H1 (cell line): Measurements from ENCODE around the gene DCAF8. TPM values are rescaled to one million over a fixed set of nuclear protein-coding genes. Genes with fewer than 3 reads are reported as not detected.

ENCODE experiments used
- CTCF ChIA-PET: fragments of 300-600 bp; sonication (Branson Sonifier 250); formaldehyde crosslinking; loops from one replicate; lab custom pipeline; 2021; ENCODE audit not compliant: partially characterized antibody; lab: Charles Lee
- POLR2A ChIA-PET: fragments of 300-600 bp; sonication (Branson Sonifier 250); formaldehyde crosslinking; loops from one replicate; lab custom pipeline; 2021; ENCODE audit warnings: inconsistent platforms; ENCODE audit not compliant: partially characterized antibody; lab: Charles Lee
- DNase-seq, 2 experiments: peaks; one replicate each; pipeline versions ENCODE4 v3.0.0 to v3.0.0-alpha.2; 2010 to 2022; ENCODE audit warnings: low spot score in 2 of 2, low read depth in 1 of 2, mixed read lengths in 1 of 2
- FAIRE-seq: peaks from 2 replicates; lab custom pipeline; 2011; peaks lifted over from hg19 to GRCh38; lab: Jason Lieb, UNC
- H2AFZ ChIP-seq: 2 replicates; pipeline ENCODE4 v1.8.1; 2012; ENCODE audit warnings: low read length, inconsistent platforms
- H2AK5ac ChIP-seq: 2 replicates; pipeline ENCODE4 v1.6.1; 2013; ENCODE audit warnings: low read depth, low read length
- H2BK120ac ChIP-seq: replicated peaks from 2 replicates; pipeline ENCODE3; 2013; ENCODE audit warnings: low read depth, low read length, inconsistent platforms
- H2BK12ac ChIP-seq: 2 replicates; pipeline ENCODE4 v1.6.1; 2013; ENCODE audit warnings: low read depth, low read length
- H2BK15ac ChIP-seq: 2 replicates; pipeline ENCODE4 v1.6.1; 2013; ENCODE audit warnings: low read length
- H2BK20ac ChIP-seq: 2 replicates; pipeline ENCODE4 v1.6.1; 2013; ENCODE audit warnings: low read length
- H2BK5ac ChIP-seq: 2 replicates; pipeline ENCODE4 v1.6.1; 2013; ENCODE audit warnings: low read depth, low read length
- H3K14ac ChIP-seq: 2 replicates; pipeline ENCODE4 v1.6.1; 2013; ENCODE audit warnings: inconsistent platforms; ENCODE audit not compliant: insufficient read length
- H3K18ac ChIP-seq: 2 replicates; pipeline ENCODE4 v1.6.1; 2013; ENCODE audit warnings: low read length; ENCODE audit errors: extremely low read depth
- H3K23ac ChIP-seq: 2 replicates; pipeline ENCODE4 v1.6.1; 2013; ENCODE audit warnings: inconsistent platforms; ENCODE audit not compliant: insufficient read length
- H3K23me2 ChIP-seq: 2 replicates; pipeline ENCODE4 v1.6.1; 2013; ENCODE audit warnings: low read depth, low read length
- H3K27ac ChIP-seq: 2 replicates; pipeline ENCODE4 v1.6.1; 2011; ENCODE audit warnings: low read depth, low read length, inconsistent platforms
- H3K27me3 ChIP-seq, 4 experiments: replicated peaks in 1 of 4; 1 replicate in 1 of 4; 2 replicates in 3 of 4; pipeline versions ENCODE4 v1.6.1 to v1.8.1; 2011 to 2013; ENCODE audit warnings: low read length in 3 of 4, mild to moderate bottlenecking in 3 of 4, inconsistent platforms in 2 of 4, mixed read lengths in 2 of 4, moderate library complexity in 1 of 4; ENCODE audit not compliant: control insufficient read depth in 3 of 4, insufficient read depth in 3 of 4; ENCODE audit errors: extremely low read depth in 1 of 4
- H3K36me3 ChIP-seq, 4 experiments: 2 replicates each; pipeline versions ENCODE4 v1.6.1 to v1.8.1; 2011 to 2013; ENCODE audit warnings: mild to moderate bottlenecking in 4 of 4, low read length in 3 of 4, moderate library complexity in 2 of 4, control low read depth in 1 of 4, inconsistent platforms in 1 of 4; ENCODE audit not compliant: insufficient read depth in 4 of 4, control insufficient read depth in 2 of 4
- H3K4ac ChIP-seq: replicated peaks from 2 replicates; pipeline ENCODE3; 2013; ENCODE audit warnings: low read length, low read depth, mixed read lengths, inconsistent platforms; ENCODE audit not compliant: insufficient read length
- H3K4me1 ChIP-seq, 4 experiments: replicated peaks in 1 of 4; 1 replicate in 1 of 4; 2 replicates in 3 of 4; pipeline versions ENCODE4 v1.6.1 to v1.8.1; 2011 to 2013; ENCODE audit warnings: low read length in 3 of 4, inconsistent platforms in 2 of 4, mixed read lengths in 1 of 4; ENCODE audit not compliant: insufficient read depth in 4 of 4, control insufficient read depth in 3 of 4
- H3K4me2 ChIP-seq, 2 experiments: 2 replicates each; pipeline versions ENCODE4 v1.6.1 to v1.8.1; 2011 to 2013; ENCODE audit warnings: low read depth in 2 of 2, low read length in 2 of 2, control low read depth in 1 of 2, inconsistent platforms in 1 of 2, mild to moderate bottlenecking in 1 of 2; ENCODE audit not compliant: insufficient read depth in 1 of 2
- H3K4me3 ChIP-seq, 4 experiments: fragments of 200-600, 300-600 bp in 1 of 4; sonication (generic), shearing (Covaris generic), sonication (Bioruptor Twin) in 1 of 4; 2 replicates each; pipeline versions ENCODE4 v1.5.1 to v1.8.1; 2011 to 2016; ENCODE audit warnings: low read length in 4 of 4, low read depth in 3 of 4, control low read depth in 2 of 4, inconsistent platforms in 2 of 4, mild to moderate bottlenecking in 2 of 4, mixed read lengths in 1 of 4, moderate library complexity in 1 of 4; ENCODE audit not compliant: insufficient read depth in 2 of 4; ENCODE audit errors: extremely low read depth in 1 of 4
- H3K56ac ChIP-seq: replicated peaks from 2 replicates; pipeline ENCODE3; 2013; ENCODE audit warnings: low read depth, mild to moderate bottlenecking, mixed read lengths, low read length, inconsistent platforms; ENCODE audit not compliant: insufficient read length
- H3K79me1 ChIP-seq: 2 replicates; pipeline ENCODE4 v1.6.1; 2013; ENCODE audit warnings: low read depth, low read length, control low read depth
- H3K79me2 ChIP-seq, 2 experiments: 2 replicates each; pipeline versions ENCODE4 v1.6.1 to v1.8.1; 2012 to 2013; ENCODE audit warnings: low read length in 2 of 2, mild to moderate bottlenecking in 2 of 2, inconsistent platforms in 1 of 2; ENCODE audit not compliant: insufficient read depth in 2 of 2, control insufficient read depth in 1 of 2
- H3K9ac ChIP-seq, 4 experiments: replicated peaks in 1 of 4; 1 replicate in 1 of 4; 2 replicates in 3 of 4; pipeline versions ENCODE4 v1.6.1 to v1.8.1; 2011 to 2013; ENCODE audit warnings: low read depth in 3 of 4, low read length in 3 of 4, control low read depth in 2 of 4, mild to moderate bottlenecking in 2 of 4, moderate library complexity in 2 of 4, inconsistent platforms in 1 of 4; ENCODE audit errors: extremely low read depth in 1 of 4
- H3K9me3 ChIP-seq, 2 experiments: 2 replicates each; pipeline versions ENCODE4 v1.6.1 to v1.8.1; 2012 to 2013; ENCODE audit warnings: mild to moderate bottlenecking in 2 of 2, moderate library complexity in 2 of 2, control low read depth in 1 of 2, inconsistent platforms in 1 of 2, low read depth in 1 of 2, low read length in 1 of 2, mixed read lengths in 1 of 2; ENCODE audit not compliant: insufficient read depth in 2 of 2
- H4K20me1 ChIP-seq, 2 experiments: replicated peaks in 1 of 2; 2 replicates each; pipeline versions ENCODE3 to v1.8.1; 2011 to 2013; ENCODE audit warnings: inconsistent platforms in 2 of 2, low read length in 2 of 2, mild to moderate bottlenecking in 1 of 2; ENCODE audit not compliant: insufficient read depth in 2 of 2, control insufficient read depth in 1 of 2
- H4K5ac ChIP-seq: 2 replicates; pipeline ENCODE4 v1.6.1; 2013; ENCODE audit warnings: low read length, low read depth, mixed read lengths, inconsistent platforms; ENCODE audit not compliant: insufficient read length
- H4K8ac ChIP-seq: 2 replicates; pipeline ENCODE4 v1.8.0; 2013; ENCODE audit warnings: mild to moderate bottlenecking, moderate library complexity, low read length, inconsistent platforms; ENCODE audit not compliant: insufficient read depth; ENCODE audit errors: extremely low read depth
- H4K91ac ChIP-seq: replicated peaks from 2 replicates; pipeline ENCODE3; 2013; ENCODE audit warnings: low read length, mixed read lengths, inconsistent platforms; ENCODE audit not compliant: insufficient read length
- BRCA1 ChIP-seq: IDR thresholded peaks from 2 replicates; pipeline ENCODE4 v1.6.1; 2012; ENCODE audit warnings: low read depth, low read length, improper control_type of control experiment
- EZH2 ChIP-seq: fragments of 200-600 bp; sonication (generic); IDR thresholded peaks from 2 replicates; pipeline ENCODE4 v1.7.1; 2012; ENCODE audit warnings: low read depth, mild to moderate bottlenecking, moderate library complexity, low read length, inconsistent platforms; ENCODE audit not compliant: severe bottlenecking
- GABPA ChIP-seq: IDR thresholded peaks from 2 replicates; pipeline ENCODE4 v1.6.1; 2011; ENCODE audit warnings: mild to moderate bottlenecking, low read length, moderate library complexity, borderline replicate concordance; ENCODE audit not compliant: insufficient read depth
- NRF1 ChIP-seq: IDR thresholded peaks from 2 replicates; pipeline ENCODE4 v1.6.1; 2011; ENCODE audit warnings: mild to moderate bottlenecking, low read depth, low read length, improper control_type of control experiment
- WGBS, 2 experiments: shearing (Covaris generic) in 1 of 2; methylation state at CpG; one replicate each; pipeline versions ENCODE4 v1.1.6 to v1.1.7; 2013 to 2015; ENCODE audit warnings: low lambda C conversion rate in 2 of 2, mixed read lengths in 2 of 2, inconsistent platforms in 1 of 2, low coverage in 1 of 2, missing lambda C conversion rate in 1 of 2; ENCODE audit not compliant: insufficient replicate concordance in 2 of 2, insufficient coverage in 1 of 2, insufficient read length in 1 of 2; ENCODE audit errors: extremely low coverage in 1 of 2, missing lambda C conversion rate in 1 of 2; 5-methylcytosine and 5-hydroxymethylcytosine counted together
- polyA plus RNA-seq, 7 experiments: library from polyadenylated mRNA; depleted of rRNA in 3 of 7; stranded (reverse) in 5 of 7; unstranded in 2 of 7; fragments of >200 nt in 5 of 7; fragments of 200-250 nt in 2 of 7; gene quantifications; 1 replicate in 5 of 7; 2 replicates in 1 of 7; 4 replicates in 1 of 7; pipeline versions ENCODE4 v1.2.1 to v1.2.3, GENCODE V29; 2011 to 2013; ENCODE audit warnings: missing spikeins in 2 of 7, mixed read lengths in 2 of 7
- total RNA-seq: library from RNA; stranded (reverse); fragmentation: NEBNext Ultra II Directional; extraction: Animal tissue kit (Norgen Biotek cat#: 25700); gene quantifications from 2 replicates; pipeline ENCODE4 v1.2.1, GENCODE V29; 2021

Gene DCAF8
- total and polyA plus RNA-seq, 2 of the 8 experiments (the other 6 are each of a cell fraction or from before 2014, with no cell fraction given): 68.2 to 110 TPM

DNA sequence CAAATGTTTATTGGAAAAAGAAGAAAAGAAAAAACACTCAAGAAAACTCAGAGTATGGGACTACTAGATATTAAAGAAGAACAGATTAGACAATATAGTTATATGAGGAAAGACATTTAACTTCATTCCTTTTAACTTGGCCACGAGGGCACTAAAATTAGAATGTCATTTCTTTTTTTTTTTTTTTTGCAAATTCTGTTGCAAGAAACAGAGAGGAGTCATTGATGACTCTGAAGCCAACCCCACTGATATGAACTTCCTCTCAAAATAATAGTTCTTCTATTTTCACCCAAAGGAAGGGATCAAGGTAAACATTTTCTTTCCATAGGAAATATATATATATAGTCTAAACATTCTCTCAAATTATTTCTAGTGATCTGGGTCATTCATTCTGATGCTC is 47.2 kb upstream of the DCAF8 start:
- Histone ChIP-seq H3K14ac (no peak overlapping the region), H2BK120ac (no peak overlapping the region), H3K56ac (no peak overlapping the region), H3K23ac (no peak overlapping the region), H3K9ac (no peak overlapping the region), H4K91ac (no peak overlapping the region), H3K4me3 (no peak overlapping the region), H3K18ac (no peak overlapping the region), H3K79me1 (no peaks in the 10 kb centered on the region), H2AK5ac (no peak overlapping the region), H3K79me2 (no peaks in the 10 kb centered on the region; a peak in 1 of 4 replicates), H2BK20ac (no peak overlapping the region), H2BK15ac (no peak overlapping the region), H3K4me1 (peaks cover 4 to 11% (median 8%) of the 10 kb centered on the region in 4 experiments), H3K23me2 (no peaks in the 10 kb centered on the region), H3K4ac (no peak overlapping the region), H2AFZ (no peak overlapping the region), H2BK12ac (no peak overlapping the region), H3K36me3 (peaks cover 26 to 65% (median 55%) of the 10 kb centered on the region in 4 experiments), H3K9me3 (no peaks in the 10 kb centered on the region), H2BK5ac (no peak overlapping the region), H4K5ac (no peak overlapping the region), H4K8ac (no peak overlapping the region), H3K27ac (no peak overlapping the region), H3K4me2 (no peak overlapping the region), H4K20me1 (peaks cover 0 to 2% of the 10 kb centered on the region in 2 experiments), H3K27me3 (no peaks in the 10 kb centered on the region)
- FAIRE-seq (no peak), DNase-seq (no peak)
- 83% methylated on average over 1 of the region's 1 CpG; no CpG with 5 or more reads in 1 of the 2 experiments for WGBS, 2 experiments
- CTCF ChIA-PET: interaction anchor here (1.2 kb wide), 1 partner anchor 46 kb away, joined by 3 read pairs; no protein-coding TSS in a partner anchor
- POLR2A ChIA-PET: interaction anchor here (0.7 kb wide), 1 partner anchor 41 kb away, joined by 4 read pairs; no protein-coding TSS in a partner anchor
- TF ChIP-seq GABPA: no peak
- no peak for TF ChIP-seq EZH2
- no peak for TF ChIP-seq BRCA1
- TF ChIP-seq NRF1: no peak
